Mammary epithelial cell (primary cell): ENCODE results near the gene PMF1.

Experiments used
- CTCF ChIP-seq, 2 donors: IDR thresholded peaks in 1 of 2; conservative IDR thresholded peaks in 1 of 2; 2 replicates each; pipeline ENCODE4 v1.5.1; 2011 to 2012; ENCODE audit warnings: inconsistent platforms in 2 of 2, low read length in 2 of 2, mild to moderate bottlenecking in 2 of 2, control low read depth in 1 of 2, low read depth in 1 of 2; ENCODE audit not compliant: insufficient read depth in 1 of 2; ENCODE audit errors: extremely low read depth in 1 of 2
- EZH2 ChIP-seq: IDR thresholded peaks from 2 replicates; pipeline ENCODE4 v1.6.1; 2012; ENCODE audit warnings: low read length, inconsistent platforms, borderline replicate concordance

- TF ChIP-seq EZH2 (no peak), CTCF (conservative IDR thresholded peaks at IDR 0.05 in 1 of 2, IDR thresholded peaks at IDR 0.05 in 1 of 2; ENCODE audit: extremely low read depth in 1 of 2, insufficient read depth in 1 of 2, low read depth in 1 of 2, low read length in 2 of 2) (no peak)
These were observed 48.5 kb upstream of the PMF1 start for GRCh38 chr1:156164125-156164831.
